AG09309 (cell line): ENCODE measurements around the gene TCEANC2.

ENCODE experiments used
- DNase-seq: peaks from one replicate; pipeline ENCODE4 v3.0.0-alpha.2; 2010; ENCODE audit warnings: low read depth
- H3K4me3 ChIP-seq: 2 replicates; pipeline ENCODE4 v1.5.1; 2011; ENCODE audit warnings: mild to moderate bottlenecking, low read depth, low read length, moderate library complexity; ENCODE audit not compliant: control insufficient read depth
- TF ChIP-seq, protein P1 (sequence below): IDR thresholded peaks from 2 replicates; pipeline ENCODE4 v1.5.1; 2011; ENCODE audit warnings: mild to moderate bottlenecking, low read depth, low read length, inconsistent platforms; ENCODE audit not compliant: insufficient read depth, control insufficient read depth; ENCODE audit errors: missing control alignments

The TCEANC2 gene

DNA sequence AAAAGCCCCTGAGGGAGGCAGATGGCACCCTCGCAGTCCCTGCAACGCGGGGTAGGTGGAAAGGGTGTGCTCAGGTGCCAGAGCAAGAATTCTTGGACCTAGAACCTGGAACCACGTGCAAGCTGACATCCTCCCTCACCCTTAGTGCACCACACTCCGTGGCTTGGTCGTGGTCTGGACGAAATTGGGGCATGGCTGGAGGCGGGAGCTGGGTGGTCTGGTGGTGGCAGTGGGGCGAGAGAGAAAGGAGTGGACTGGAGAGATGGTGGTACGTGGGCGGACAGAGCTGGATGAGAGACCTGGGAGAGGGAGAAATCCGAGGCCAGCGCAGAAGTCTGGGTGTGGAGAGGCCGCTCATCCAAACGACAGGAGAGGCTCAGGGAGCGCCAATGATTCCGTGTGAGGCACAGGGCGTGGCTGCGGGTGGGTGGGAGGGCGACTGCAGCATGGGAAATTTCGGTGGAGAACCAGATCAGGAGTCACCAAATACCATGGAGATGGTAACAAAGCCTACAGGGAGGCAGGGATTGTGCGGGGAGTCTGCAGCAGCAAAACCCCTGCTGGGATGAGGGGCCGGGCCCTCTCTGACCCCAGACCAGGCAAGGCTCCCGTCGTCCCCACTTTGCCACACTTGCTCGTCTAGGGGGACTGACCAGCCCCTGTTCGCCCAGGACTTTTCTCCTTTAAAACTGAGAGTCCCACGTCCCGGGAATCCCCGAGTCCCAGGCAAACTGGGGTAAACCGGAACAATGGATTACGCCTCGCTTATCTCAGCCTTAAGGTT, 67.5 kb downstream of the TCEANC2 start:
- peak overlapping the region; percentile 11 for H3K4me3 ChIP-seq
- TF ChIP-seq, protein P1, sequence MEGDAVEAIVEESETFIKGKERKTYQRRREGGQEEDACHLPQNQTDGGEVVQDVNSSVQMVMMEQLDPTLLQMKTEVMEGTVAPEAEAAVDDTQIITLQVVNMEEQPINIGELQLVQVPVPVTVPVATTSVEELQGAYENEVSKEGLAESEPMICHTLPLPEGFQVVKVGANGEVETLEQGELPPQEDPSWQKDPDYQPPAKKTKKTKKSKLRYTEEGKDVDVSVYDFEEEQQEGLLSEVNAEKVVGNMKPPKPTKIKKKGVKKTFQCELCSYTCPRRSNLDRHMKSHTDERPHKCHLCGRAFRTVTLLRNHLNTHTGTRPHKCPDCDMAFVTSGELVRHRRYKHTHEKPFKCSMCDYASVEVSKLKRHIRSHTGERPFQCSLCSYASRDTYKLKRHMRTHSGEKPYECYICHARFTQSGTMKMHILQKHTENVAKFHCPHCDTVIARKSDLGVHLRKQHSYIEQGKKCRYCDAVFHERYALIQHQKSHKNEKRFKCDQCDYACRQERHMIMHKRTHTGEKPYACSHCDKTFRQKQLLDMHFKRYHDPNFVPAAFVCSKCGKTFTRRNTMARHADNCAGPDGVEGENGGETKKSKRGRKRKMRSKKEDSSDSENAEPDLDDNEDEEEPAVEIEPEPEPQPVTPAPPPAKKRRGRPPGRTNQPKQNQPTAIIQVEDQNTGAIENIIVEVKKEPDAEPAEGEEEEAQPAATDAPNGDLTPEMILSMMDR, result no peak
- DNase-seq, result no peak

DNA sequence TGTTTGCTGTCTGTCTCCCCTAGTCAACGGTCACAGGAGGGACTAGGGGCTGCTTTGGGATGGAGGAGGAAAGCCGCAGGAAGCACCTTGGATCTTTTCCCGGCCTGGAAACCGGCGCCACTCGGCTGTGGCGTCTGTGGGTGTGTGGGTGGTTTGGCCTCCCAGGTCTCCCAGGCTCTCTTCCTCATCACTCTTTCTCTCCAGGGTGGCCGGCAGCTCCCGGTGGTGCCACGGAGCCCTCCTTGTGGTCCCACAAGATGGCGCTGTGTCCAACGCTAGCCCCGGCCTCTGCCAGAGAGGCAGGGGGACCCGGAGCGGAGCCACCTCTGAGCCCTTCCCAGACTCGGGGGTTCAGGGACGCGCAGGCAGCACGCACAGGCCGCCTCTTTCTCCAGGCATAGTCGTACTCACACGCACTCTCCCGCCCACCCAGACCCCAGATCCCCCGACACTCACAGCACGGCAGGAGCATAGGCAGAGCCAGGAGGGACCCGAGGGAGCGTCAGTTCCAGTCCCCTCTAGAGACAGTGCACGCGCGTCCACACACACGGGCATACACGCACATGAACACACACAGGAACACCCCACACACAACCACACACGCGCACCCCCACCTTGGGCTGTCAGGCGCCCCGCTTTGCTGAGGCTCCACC, 68.2 kb downstream of the TCEANC2 start:
- TF ChIP-seq, protein P1, result peak; percentile 91
- DNase-seq, result peak; percentile 31
- H3K4me3 ChIP-seq, result peak overlapping the region; percentile 11

DNA sequence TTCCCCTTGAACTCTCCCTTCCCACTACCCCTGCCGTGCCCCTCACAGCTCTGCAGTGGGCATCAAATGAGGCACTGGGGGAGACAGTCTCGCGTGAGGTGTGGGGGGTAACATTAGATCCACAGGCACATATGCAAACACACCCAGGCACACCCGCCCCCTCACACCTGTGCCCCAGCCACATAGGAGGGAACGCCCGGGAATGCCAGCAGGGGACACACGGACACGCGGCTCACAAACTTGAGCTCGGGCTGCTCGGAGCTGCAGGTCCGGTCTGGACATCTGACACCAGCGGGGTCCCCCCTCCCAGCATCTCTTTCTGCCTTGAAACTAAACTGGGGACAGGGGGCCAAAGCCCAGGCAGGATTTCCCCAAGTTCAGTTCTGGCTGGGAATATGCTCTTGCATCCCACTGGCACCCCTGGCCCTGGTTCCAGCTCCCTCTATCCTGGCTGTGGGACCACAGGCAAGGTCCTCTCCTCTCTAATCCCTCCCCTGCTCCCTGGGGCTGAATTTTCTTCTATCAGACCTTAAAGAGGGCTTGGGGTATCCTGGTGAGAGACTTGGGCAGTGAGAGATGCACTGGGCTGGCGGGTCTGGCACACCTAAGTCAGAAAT, 68.8 kb downstream of the TCEANC2 start:
- DNase-seq, result no peak
- TF ChIP-seq, protein P1, result no peak
- H3K4me3 ChIP-seq, result no peak overlapping the region

DNA sequence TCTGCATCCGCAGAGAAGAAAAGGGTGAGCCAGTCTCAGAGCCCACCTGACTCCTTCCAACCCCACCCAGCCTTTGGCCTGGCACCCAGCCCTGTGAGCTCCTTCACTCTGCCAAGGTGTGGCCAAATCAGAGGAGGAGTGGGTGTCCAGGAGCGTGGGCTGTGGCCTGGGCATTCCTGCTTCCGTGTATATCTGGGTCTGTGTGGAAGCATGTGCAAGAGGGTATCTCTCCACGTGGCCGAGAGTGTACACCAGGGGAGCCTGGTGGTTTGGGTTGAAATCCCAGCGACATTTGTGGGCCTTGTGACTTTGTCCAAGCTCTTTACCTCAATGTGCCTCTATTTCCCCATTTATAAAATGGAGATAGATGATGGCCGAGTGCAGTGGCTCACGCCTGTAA, 69.6 kb downstream of the TCEANC2 start:
- no peak overlapping the region for H3K4me3 ChIP-seq
- DNase-seq, result no peak
- TF ChIP-seq, protein P1, result no peak

DNA sequence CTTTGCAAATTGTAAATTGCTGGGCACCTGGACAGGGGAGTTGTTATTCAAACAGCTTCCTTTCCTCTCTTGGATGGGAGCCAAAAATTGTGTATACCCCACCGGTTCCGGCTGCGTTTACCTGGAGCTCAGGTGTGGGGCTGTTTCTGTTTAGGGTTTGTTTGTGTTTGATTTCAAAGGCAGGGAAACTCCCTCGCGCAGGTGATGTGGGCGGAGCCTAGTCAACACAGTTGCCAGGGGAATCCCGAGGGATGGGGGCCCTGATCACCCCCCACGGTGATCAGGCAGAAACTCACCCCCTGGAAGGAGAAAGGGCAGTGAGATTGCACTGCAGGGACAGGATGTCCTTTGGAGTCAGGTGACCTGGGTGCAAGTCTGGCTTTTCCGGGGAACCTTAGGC, 71.1 kb downstream of the TCEANC2 start:
- TF ChIP-seq, protein P1, result no peak
- H3K4me3 ChIP-seq, result no peak overlapping the region
- DNase-seq, result no peak

DNA sequence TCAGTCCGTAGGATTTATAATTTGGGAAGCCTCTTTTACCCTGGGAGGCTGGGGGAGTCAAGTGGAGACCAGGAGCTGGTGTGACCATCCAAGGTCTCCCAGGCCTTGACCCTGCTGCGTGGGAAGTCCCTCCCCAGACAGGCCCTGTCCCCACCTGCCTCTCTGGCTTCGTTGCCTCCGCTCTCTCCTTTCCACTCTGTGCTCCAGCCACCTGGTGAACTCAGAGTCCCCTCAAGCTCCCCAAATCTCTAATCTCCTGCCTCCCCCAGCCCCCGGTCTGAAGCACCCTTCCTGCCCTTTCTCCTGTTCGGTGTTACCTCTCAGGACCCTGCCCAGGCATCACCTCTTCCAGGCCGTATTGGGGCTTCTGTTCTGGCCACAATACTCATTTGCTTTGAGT, 71.5 kb downstream of the TCEANC2 start:
- H3K4me3 ChIP-seq, result no peak overlapping the region
- DNase-seq, result no peak
- TF ChIP-seq, protein P1, result no peak
